Measurements from ENCODE around the gene ZNF835.

ZNF835 gene

DNA sequence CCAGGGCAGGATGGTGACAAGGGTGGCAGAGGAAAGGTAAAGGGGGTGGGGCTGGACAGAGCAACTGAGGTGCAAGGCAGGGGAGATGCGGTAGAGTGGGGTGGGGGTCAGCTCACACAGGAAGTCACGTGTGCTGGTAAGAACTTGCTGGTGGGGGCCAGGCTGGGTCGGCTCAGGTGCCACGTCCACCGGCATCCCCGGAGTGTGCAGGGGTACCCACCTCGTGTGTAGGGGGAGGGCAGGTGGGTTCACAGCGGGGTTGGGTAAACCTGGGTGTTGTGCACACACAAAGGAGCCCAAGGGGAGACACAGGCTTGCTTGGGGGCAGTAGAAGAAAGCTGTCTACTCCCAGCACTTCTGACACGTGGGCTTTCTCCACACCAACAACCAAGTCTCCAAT lies 2.9 kb downstream of the ZNF835 start:
- H3K36me3 ChIP-seq (ENCODE audit: control insufficient read depth, low read length): no peaks in the 10 kb centered on the region
- no peaks in the 10 kb centered on the region for H3K9me2 ChIP-seq (replicated peaks; ENCODE audit: control insufficient read depth, low read length)
- H4K20me1 ChIP-seq (ENCODE audit: control insufficient read depth, insufficient read depth, low read depth, low read length): no peaks in the 10 kb centered on the region
- H3K79me2 ChIP-seq (ENCODE audit: control insufficient read depth, low read length): no peaks in the 10 kb centered on the region
- H3K4me3 ChIP-seq (ENCODE audit: low read length): no peak overlapping the region
- H3K4me2 ChIP-seq (ENCODE audit: low read length): no peak overlapping the region
- H3K27ac ChIP-seq (ENCODE audit: low read depth, low read length): no peak overlapping the region
- H3F3A ChIP-seq (ENCODE audit: control insufficient read depth, insufficient read depth): no peaks in the 10 kb centered on the region
- H3K9me3 ChIP-seq (ENCODE audit: control insufficient read depth, insufficient read depth, low read length): peaks cover 25% of the 10 kb centered on the region; the same call in 1 of the 2 replicates
- no peak for TF ChIP-seq CTCF (IDR thresholded peaks at IDR 0.05; ENCODE audit: low read depth, low read length, poor library complexity, severe bottlenecking)
- H3K27me3 ChIP-seq (ENCODE audit: control insufficient read depth, low read length): no peaks in the 10 kb centered on the region
- H3K4me1 ChIP-seq (ENCODE audit: control insufficient read depth, low read length): no peaks in the 10 kb centered on the region

- Histone ChIP-seq H3K4me1 (ENCODE audit: control insufficient read depth, low read length) (no peaks in the 10 kb centered on the region), H4K20me1 (ENCODE audit: control insufficient read depth, insufficient read depth, low read depth, low read length) (no peaks in the 10 kb centered on the region), H3K9me2 (replicated peaks; ENCODE audit: control insufficient read depth, low read length) (no peaks in the 10 kb centered on the region), H3K36me3 (ENCODE audit: control insufficient read depth, low read length) (no peaks in the 10 kb centered on the region), H3K27ac (ENCODE audit: low read depth, low read length) (no peak overlapping the region), H3K79me2 (ENCODE audit: control insufficient read depth, low read length) (no peaks in the 10 kb centered on the region), H3F3A (ENCODE audit: control insufficient read depth, insufficient read depth) (no peaks in the 10 kb centered on the region), H3K9me3 (ENCODE audit: control insufficient read depth, insufficient read depth, low read length) (peaks cover 29% of the 10 kb centered on the region; the same call in 1 of the 2 replicates), H3K4me3 (ENCODE audit: low read length) (no peak overlapping the region), H3K27me3 (ENCODE audit: control insufficient read depth, low read length) (no peaks in the 10 kb centered on the region), H3K4me2 (ENCODE audit: low read length) (no peak overlapping the region)
- TF ChIP-seq EZH2phosphoT487 (IDR thresholded peaks at IDR 0.05; ENCODE audit: borderline replicate concordance, low read length) (no peak), CTCF (IDR thresholded peaks at IDR 0.05; ENCODE audit: low read depth, low read length, poor library complexity, severe bottlenecking) (no peak)
These were observed 4.2 kb downstream of the ZNF835 start for GRCh38 chr19:56667311-56667870.

DNA sequence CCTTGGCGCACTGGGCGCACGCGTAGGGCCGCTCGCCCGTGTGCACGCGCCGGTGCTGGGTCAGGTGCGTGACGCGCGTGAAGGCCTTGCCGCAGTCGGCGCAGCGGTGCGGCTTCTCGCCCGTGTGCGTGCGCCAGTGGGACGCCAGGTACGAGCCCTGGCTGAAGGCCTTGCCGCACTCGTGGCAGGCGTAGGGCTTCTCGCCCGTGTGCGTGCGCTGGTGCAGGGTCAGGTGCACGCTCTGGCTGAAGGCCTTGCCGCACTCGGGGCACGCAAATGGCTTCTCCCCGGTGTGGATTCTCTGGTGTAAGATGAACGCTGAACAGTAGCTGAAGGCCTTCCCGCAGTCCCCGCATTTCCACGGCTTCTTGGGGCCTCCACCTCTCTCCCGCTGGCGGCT lies 7.0 kb downstream of the ZNF835 start:
- Histone ChIP-seq H3K36me3 (ENCODE audit: control insufficient read depth, low read length) (no peaks in the 10 kb centered on the region), H4K20me1 (ENCODE audit: control insufficient read depth, insufficient read depth, low read depth, low read length) (no peaks in the 10 kb centered on the region), H3K9me3 (ENCODE audit: control insufficient read depth, insufficient read depth, low read length) (peaks cover 19% of the 10 kb centered on the region; the same call in 1 of the 2 replicates), H3F3A (ENCODE audit: control insufficient read depth, insufficient read depth) (no peaks in the 10 kb centered on the region), H3K79me2 (ENCODE audit: control insufficient read depth, low read length) (no peaks in the 10 kb centered on the region), H3K4me1 (ENCODE audit: control insufficient read depth, low read length) (no peaks in the 10 kb centered on the region), H3K27ac (ENCODE audit: low read depth, low read length) (no peak overlapping the region), H3K27me3 (ENCODE audit: control insufficient read depth, low read length) (no peaks in the 10 kb centered on the region), H3K4me2 (ENCODE audit: low read length) (no peak overlapping the region), H3K4me3 (ENCODE audit: low read length) (no peak overlapping the region), H3K9me2 (replicated peaks; ENCODE audit: control insufficient read depth, low read length) (no peaks in the 10 kb centered on the region)
- no peak for TF ChIP-seq CTCF (IDR thresholded peaks at IDR 0.05; ENCODE audit: low read depth, low read length, poor library complexity, severe bottlenecking)
- TF ChIP-seq EZH2phosphoT487 (IDR thresholded peaks at IDR 0.05; ENCODE audit: borderline replicate concordance, low read length): no peak
